SK-N-MC (cell line): ENCODE results near the gene TPT1.

Source experiments
- EZH2 ChIP-seq: fragments of 200-600 bp; sonication (generic); IDR thresholded peaks from one replicate; pipeline ENCODE4 v1.6.1; 2017; ENCODE audit warnings: antibody characterized with exemption
- FOXP2 ChIP-seq: optimal IDR thresholded peaks from 2 replicates; pipeline ENCODE3; 2011; ENCODE audit warnings: mild to moderate bottlenecking, moderate library complexity; ENCODE audit not compliant: insufficient read depth; ENCODE audit errors: extremely low read length, control extremely low read depth
- POLR2AphosphoS5 ChIP-seq: IDR thresholded peaks from 2 replicates; pipeline ENCODE4 v1.6.1; 2012; ENCODE audit warnings: mild to moderate bottlenecking, low read depth, low read length, borderline replicate concordance

GRCh38 chr13:45356966-45357672 is 16.1 kb upstream of the TPT1 start:
- no peak for TF ChIP-seq EZH2
- no peak for TF ChIP-seq POLR2AphosphoS5
- TF ChIP-seq FOXP2, result no peak
